OCI-LY1 (cell line): ENCODE measurements around the gene AADAC.
"Not testable (repeated sequence)": the region's sequence is repeated elsewhere in the genome, so short reads cannot be mapped to it uniquely, and the experiment has no call there.

ENCODE experiments used
- H2AFZ ChIP-seq: fragments of 200-600 bp; sonication (generic), shearing (Covaris generic); 2 replicates; pipeline ENCODE4 v1.6.0; 2014; ENCODE audit warnings: antibody characterized with exemption, mild to moderate bottlenecking, low read length
- H3F3A ChIP-seq: fragments of 200-600 bp; sonication (generic), shearing (Covaris generic); 2 replicates; pipeline ENCODE4 v1.6.0; 2014; ENCODE audit warnings: mild to moderate bottlenecking, antibody characterized with exemption, low read length, moderate library complexity; ENCODE audit not compliant: insufficient read depth
- H3K27ac ChIP-seq: fragments of 200-600 bp; sonication (generic); 2 replicates; pipeline ENCODE4 v1.5.1; 2014; ENCODE audit warnings: low read length, mixed run types, mild to moderate bottlenecking, low read depth; ENCODE audit not compliant: poor library complexity, severe bottlenecking
- H3K27me3 ChIP-seq: fragments of 200-600 bp; sonication (generic); 2 replicates; pipeline ENCODE4 v1.6.0; 2014; ENCODE audit warnings: antibody characterized with exemption, mild to moderate bottlenecking, low read length, moderate library complexity; ENCODE audit not compliant: insufficient read depth
- H3K36me3 ChIP-seq: fragments of 200-600 bp; sonication (generic); 2 replicates; pipeline ENCODE4 v1.6.1; 2014; ENCODE audit warnings: mild to moderate bottlenecking, antibody characterized with exemption, low read length, moderate library complexity, mixed read lengths; ENCODE audit not compliant: insufficient read depth
- H3K4me1 ChIP-seq: fragments of 200-600 bp; sonication (generic); 2 replicates; pipeline ENCODE4 v1.5.1; 2014; ENCODE audit warnings: mild to moderate bottlenecking, low read length, moderate library complexity; ENCODE audit not compliant: insufficient read depth, severe bottlenecking
- H3K4me2 ChIP-seq: fragments of 200-600 bp; sonication (generic), shearing (Covaris generic); 2 replicates; pipeline ENCODE4 v1.6.1; 2014; ENCODE audit warnings: low read length
- H3K4me3 ChIP-seq: fragments of 200-600 bp; sonication (generic); 2 replicates; pipeline ENCODE4 v1.5.1; 2014; ENCODE audit warnings: low read length, low read depth, mild to moderate bottlenecking, mixed read lengths; ENCODE audit not compliant: poor library complexity, severe bottlenecking
- H3K79me2 ChIP-seq: fragments of 200-600 bp; shearing (Covaris generic); 2 replicates; pipeline ENCODE4 v1.6.1; 2016; ENCODE audit warnings: mixed run types, low read length, mixed read lengths; ENCODE audit not compliant: insufficient read depth
- H3K9ac ChIP-seq: fragments of 200-600 bp; sonication (generic), shearing (Covaris generic); 2 replicates; pipeline ENCODE4 v1.6.1; 2014; ENCODE audit warnings: mild to moderate bottlenecking, low read length, mixed read lengths
- H3K9me2 ChIP-seq: fragments of 200-600 bp; sonication (generic), shearing (Covaris generic); 2 replicates; pipeline ENCODE4 v1.6.1; 2014; ENCODE audit warnings: low read depth, mild to moderate bottlenecking, low read length, mixed read lengths
- H3K9me3 ChIP-seq: fragments of 200-600 bp; shearing (Covaris generic); 2 replicates; pipeline ENCODE4 v1.6.1; 2014; ENCODE audit warnings: low read length, mixed read lengths
- H4K20me1 ChIP-seq: fragments of 200-600 bp; sonication (generic), shearing (Covaris generic); 2 replicates; pipeline ENCODE4 v1.6.0; 2016; ENCODE audit warnings: mild to moderate bottlenecking, low read length; ENCODE audit not compliant: insufficient read depth
- EZH2 ChIP-seq: fragments of 200-600 bp; sonication (generic), shearing (Covaris generic); IDR thresholded peaks from 2 replicates; pipeline ENCODE4 v1.8.0; 2017; ENCODE audit warnings: borderline replicate concordance, mixed run types, mild to moderate bottlenecking, antibody characterized with exemption, low read length, moderate library complexity, mixed read lengths
- TF ChIP-seq, protein P1 (sequence below): fragments of 200-600 bp; sonication (generic), shearing (Covaris generic); IDR thresholded peaks from 2 replicates; pipeline ENCODE4 v1.5.1; 2017; ENCODE audit warnings: mild to moderate bottlenecking, antibody characterized with exemption, low read length, moderate library complexity, mixed read lengths

AADAC gene, protein sequence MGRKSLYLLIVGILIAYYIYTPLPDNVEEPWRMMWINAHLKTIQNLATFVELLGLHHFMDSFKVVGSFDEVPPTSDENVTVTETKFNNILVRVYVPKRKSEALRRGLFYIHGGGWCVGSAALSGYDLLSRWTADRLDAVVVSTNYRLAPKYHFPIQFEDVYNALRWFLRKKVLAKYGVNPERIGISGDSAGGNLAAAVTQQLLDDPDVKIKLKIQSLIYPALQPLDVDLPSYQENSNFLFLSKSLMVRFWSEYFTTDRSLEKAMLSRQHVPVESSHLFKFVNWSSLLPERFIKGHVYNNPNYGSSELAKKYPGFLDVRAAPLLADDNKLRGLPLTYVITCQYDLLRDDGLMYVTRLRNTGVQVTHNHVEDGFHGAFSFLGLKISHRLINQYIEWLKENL

DNA sequence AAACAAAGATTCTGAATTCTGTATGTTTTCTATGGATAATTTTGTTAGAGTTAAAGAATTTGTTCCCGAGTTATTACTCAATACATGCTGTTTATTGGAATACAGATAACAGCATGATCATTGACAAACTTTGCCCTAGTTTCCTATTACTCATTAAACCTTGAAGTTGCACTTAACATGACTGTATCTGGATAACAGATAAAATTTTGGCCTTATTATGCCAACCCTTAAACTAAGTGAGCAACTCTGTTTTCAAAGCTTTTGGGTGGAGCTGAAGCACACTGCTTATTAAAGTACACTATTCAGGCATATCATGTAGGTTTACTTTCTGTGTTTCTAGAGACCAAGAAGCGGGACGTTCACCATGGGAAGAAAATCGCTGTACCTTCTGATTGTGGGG, at the start of gene AADAC:
Gene AADAC (plus strand): TSS at position 318 of the 400 bp plus-strand sequence. CDS start 47 bp downstream, at position 365.
- no peaks in the 10 kb centered on the region for H3K79me2 ChIP-seq
- no peaks in the 10 kb centered on the region for H3K4me1 ChIP-seq
- no peak within 1 kb of the TSS for H3K27ac ChIP-seq
- no peaks in the 10 kb centered on the region for H4K20me1 ChIP-seq
- no peak within 1 kb of the TSS for H3K4me3 ChIP-seq
- H3K9me3 ChIP-seq, result no peaks in the 10 kb centered on the region
- no peaks in the 10 kb centered on the region for H3K36me3 ChIP-seq
- no peaks in the 10 kb centered on the region; the same call in 1 of the 2 replicates for H3K27me3 ChIP-seq
- H2AFZ ChIP-seq, result no peak within 1 kb of the TSS
- no peaks in the 10 kb centered on the region for H3F3A ChIP-seq
- no peaks in the 10 kb centered on the region for H3K9me2 ChIP-seq
- H3K9ac ChIP-seq, result no peak within 1 kb of the TSS
- no peak within 1 kb of the TSS for H3K4me2 ChIP-seq
- TF ChIP-seq, protein P1, sequence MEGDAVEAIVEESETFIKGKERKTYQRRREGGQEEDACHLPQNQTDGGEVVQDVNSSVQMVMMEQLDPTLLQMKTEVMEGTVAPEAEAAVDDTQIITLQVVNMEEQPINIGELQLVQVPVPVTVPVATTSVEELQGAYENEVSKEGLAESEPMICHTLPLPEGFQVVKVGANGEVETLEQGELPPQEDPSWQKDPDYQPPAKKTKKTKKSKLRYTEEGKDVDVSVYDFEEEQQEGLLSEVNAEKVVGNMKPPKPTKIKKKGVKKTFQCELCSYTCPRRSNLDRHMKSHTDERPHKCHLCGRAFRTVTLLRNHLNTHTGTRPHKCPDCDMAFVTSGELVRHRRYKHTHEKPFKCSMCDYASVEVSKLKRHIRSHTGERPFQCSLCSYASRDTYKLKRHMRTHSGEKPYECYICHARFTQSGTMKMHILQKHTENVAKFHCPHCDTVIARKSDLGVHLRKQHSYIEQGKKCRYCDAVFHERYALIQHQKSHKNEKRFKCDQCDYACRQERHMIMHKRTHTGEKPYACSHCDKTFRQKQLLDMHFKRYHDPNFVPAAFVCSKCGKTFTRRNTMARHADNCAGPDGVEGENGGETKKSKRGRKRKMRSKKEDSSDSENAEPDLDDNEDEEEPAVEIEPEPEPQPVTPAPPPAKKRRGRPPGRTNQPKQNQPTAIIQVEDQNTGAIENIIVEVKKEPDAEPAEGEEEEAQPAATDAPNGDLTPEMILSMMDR, result no peak
- no peak for TF ChIP-seq EZH2

DNA sequence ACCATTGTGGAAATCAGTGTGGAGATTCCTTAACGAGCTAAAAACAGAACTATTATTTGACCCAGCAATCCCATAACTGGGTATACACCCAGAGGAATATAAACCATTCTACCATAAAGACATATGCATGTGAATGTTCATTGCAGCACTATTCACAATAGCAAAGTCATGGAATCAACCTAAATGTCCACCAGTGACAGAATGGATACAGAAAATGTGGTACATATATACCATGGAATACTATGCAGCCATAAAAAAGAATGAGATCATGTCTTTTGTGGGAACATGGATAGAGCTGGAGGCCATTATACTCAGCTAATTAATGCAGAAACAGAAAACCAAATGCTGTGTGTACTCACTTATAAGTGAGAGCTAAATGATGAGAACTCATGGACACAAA, 49.2 kb upstream of the AADAC start:
- not testable (repeated sequence) for H3K4me2 ChIP-seq, H3K27ac ChIP-seq

DNA sequence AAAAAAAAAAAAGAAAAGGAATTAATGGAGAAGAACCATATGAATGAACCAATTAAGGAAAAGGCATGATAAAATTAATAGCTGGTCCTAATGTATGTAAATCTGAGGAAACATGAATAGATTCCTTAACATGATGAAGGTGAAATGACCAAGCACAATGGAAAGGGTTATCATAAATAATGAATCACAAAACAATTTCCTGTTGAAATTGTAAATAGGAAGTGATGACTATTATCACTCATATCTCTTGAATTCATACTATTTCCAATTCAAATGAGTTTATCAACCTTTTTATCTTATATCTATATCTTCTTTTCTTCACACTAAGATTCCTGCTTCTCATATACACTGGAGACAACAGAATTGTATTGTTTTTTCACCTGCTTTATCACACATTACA, 48.2 kb upstream of the AADAC start:
- Histone ChIP-seq H3K79me2 (no peaks in the 10 kb centered on the region), H3K9me3 (no peaks in the 10 kb centered on the region), H3K27ac (no peak overlapping the region), H3K36me3 (no peaks in the 10 kb centered on the region), H2AFZ (no peak overlapping the region), H3K4me1 (no peaks in the 10 kb centered on the region), H3K4me2 (no peak overlapping the region), H4K20me1 (no peaks in the 10 kb centered on the region), H3F3A (no peaks in the 10 kb centered on the region), H3K9ac (no peak overlapping the region), H3K9me2 (no peaks in the 10 kb centered on the region), H3K27me3 (no peaks in the 10 kb centered on the region), H3K4me3 (no peak overlapping the region)
- TF ChIP-seq, protein P1, result no peak
- TF ChIP-seq EZH2, result no peak

More for the DNA sequence above, 49.2 kb upstream of the AADAC start:
- not testable (repeated sequence) for H3K79me2 ChIP-seq, H3K4me1 ChIP-seq, H2AFZ ChIP-seq, H3K9me2 ChIP-seq, H3F3A ChIP-seq, H3K36me3 ChIP-seq, H4K20me1 ChIP-seq, H3K4me3 ChIP-seq, H3K9ac ChIP-seq, H3K27me3 ChIP-seq, H3K9me3 ChIP-seq

DNA sequence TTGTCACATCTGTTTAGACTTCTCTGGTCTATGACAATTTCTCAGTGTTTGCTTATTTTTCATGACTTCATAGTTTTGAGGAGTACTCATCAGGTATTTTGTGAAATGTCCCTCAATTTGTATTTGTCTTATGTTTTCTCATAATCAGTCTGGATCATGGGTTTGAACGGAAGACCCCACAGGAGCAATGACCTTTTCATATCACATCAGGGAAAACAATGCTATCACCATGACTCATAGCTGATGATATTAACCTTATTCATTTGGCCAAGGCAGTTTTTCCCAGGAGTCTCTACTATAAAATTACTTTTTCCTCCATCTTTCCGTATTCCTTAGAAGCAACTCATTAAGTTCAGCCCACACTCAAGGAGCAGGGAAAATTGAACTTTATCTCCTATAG, 47.5 kb upstream of the AADAC start:
- Histone ChIP-seq H3K4me3 (no peak overlapping the region), H3K4me1 (no peaks in the 10 kb centered on the region), H3F3A (no peaks in the 10 kb centered on the region), H3K27me3 (no peaks in the 10 kb centered on the region), H3K36me3 (no peaks in the 10 kb centered on the region), H3K9me2 (no peaks in the 10 kb centered on the region), H3K79me2 (no peaks in the 10 kb centered on the region), H3K27ac (no peak overlapping the region), H3K4me2 (no peak overlapping the region), H4K20me1 (no peaks in the 10 kb centered on the region), H2AFZ (no peak overlapping the region), H3K9ac (no peak overlapping the region), H3K9me3 (no peaks in the 10 kb centered on the region)
- TF ChIP-seq EZH2, result no peak
- TF ChIP-seq, protein P1, result no peak
